DND-41 (cell line): Measurements from ENCODE around the gene KCNQ1OT1.

ENCODE experiments used
- ATAC-seq: fragments of 200-7000 bp; cut with Tn5 transposase; 3 replicates; pipeline ENCODE4 v1.9.1; 2021; ENCODE audit warnings: low read depth; ENCODE audit not compliant: insufficient read depth
- DNase-seq: peaks from one replicate; pipeline ENCODE4 v3.0.0-alpha.2; 2020
- H2AFZ ChIP-seq: 2 replicates; pipeline ENCODE4 v1.6.0; 2012; ENCODE audit warnings: low read depth, low read length
- H3K27ac ChIP-seq: 2 replicates; pipeline ENCODE4 v1.5.1; 2012; ENCODE audit warnings: low read length, inconsistent platforms
- H3K27me3 ChIP-seq: fragments of 200-600 bp; sonication (generic); 2 replicates; pipeline ENCODE4 v1.6.0; 2012; ENCODE audit warnings: low read length, mild to moderate bottlenecking, inconsistent platforms; ENCODE audit not compliant: insufficient read depth, poor library complexity
- H3K36me3 ChIP-seq: 2 replicates; pipeline ENCODE4 v1.5.1; 2012; ENCODE audit warnings: low read length, inconsistent platforms; ENCODE audit not compliant: insufficient read depth
- H3K4me1 ChIP-seq: 2 replicates; pipeline ENCODE4 v1.5.1; 2012; ENCODE audit warnings: mild to moderate bottlenecking, low read length; ENCODE audit not compliant: insufficient read depth
- H3K4me2 ChIP-seq: 2 replicates; pipeline ENCODE4 v1.6.0; 2012; ENCODE audit warnings: mild to moderate bottlenecking, moderate library complexity, low read length, inconsistent platforms; ENCODE audit not compliant: insufficient read depth
- H3K4me3 ChIP-seq, 2 experiments: fragments of 200-600 bp in 1 of 2; shearing (Covaris generic) in 1 of 2; 2 replicates each; pipeline ENCODE4 v1.5.1; 2012 to 2016; ENCODE audit warnings: inconsistent platforms in 2 of 2, low read length in 2 of 2, mild to moderate bottlenecking in 2 of 2, low read depth in 1 of 2, moderate library complexity in 1 of 2
- H3K79me2 ChIP-seq: 2 replicates; pipeline ENCODE4 v1.6.0; 2012; ENCODE audit warnings: low read length, inconsistent platforms; ENCODE audit not compliant: insufficient read depth
- H3K9ac ChIP-seq: 2 replicates; pipeline ENCODE4 v1.6.0; 2012; ENCODE audit warnings: low read depth, mild to moderate bottlenecking, inconsistent platforms, low read length, moderate library complexity
- H3K9me3 ChIP-seq: 2 replicates; pipeline ENCODE4 v1.5.1; 2012; ENCODE audit warnings: low read length, moderate library complexity, mild to moderate bottlenecking, inconsistent platforms; ENCODE audit not compliant: insufficient read depth, severe bottlenecking
- H4K20me1 ChIP-seq: 2 replicates; pipeline ENCODE4 v1.6.0; 2012; ENCODE audit warnings: low read length; ENCODE audit not compliant: insufficient read depth
- CTCF ChIP-seq: IDR thresholded peaks from 2 replicates; pipeline ENCODE4 v1.5.1; 2012; ENCODE audit warnings: borderline replicate concordance, low read length, moderate library complexity, mild to moderate bottlenecking; ENCODE audit not compliant: poor library complexity, severe bottlenecking; ENCODE audit errors: extremely low read depth
- EZH2 ChIP-seq: IDR thresholded peaks from 3 replicates; pipeline ENCODE4 v1.6.1; 2012; ENCODE audit warnings: borderline replicate concordance, low read depth, mild to moderate bottlenecking, moderate library complexity, low read length, inconsistent platforms; ENCODE audit not compliant: severe bottlenecking

The KCNQ1OT1 gene

DNA sequence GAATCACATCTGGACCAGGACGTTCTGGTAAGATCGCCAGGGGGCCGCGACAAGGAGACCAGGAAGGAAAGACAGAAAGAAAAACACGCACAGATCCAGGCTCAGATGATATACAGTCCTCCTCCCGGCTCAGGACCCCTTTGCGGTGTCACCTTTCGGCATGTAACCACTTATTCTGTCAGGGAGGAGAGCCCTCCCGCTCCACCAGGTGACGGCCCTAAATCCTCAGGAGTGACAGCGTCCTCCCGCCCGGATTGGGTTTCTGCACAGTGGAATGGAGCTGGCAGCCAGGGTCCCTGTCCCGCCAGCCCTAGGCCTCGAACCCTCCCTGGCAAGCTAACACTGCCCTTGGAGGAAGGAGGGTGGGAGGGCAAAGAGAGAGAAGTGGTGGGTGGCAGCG is 24.3 kb upstream of the KCNQ1OT1 start:
- Histone ChIP-seq H3K27ac (no peak overlapping the region), H3K27me3 (peaks cover 14% of the 10 kb centered on the region), H3K4me2 (no peak overlapping the region), H3K4me1 (no peaks in the 10 kb centered on the region), H2AFZ (no peak overlapping the region), H4K20me1 (peaks cover 6% of the 10 kb centered on the region; the same call in 1 of the 2 replicates), H3K36me3 (no peaks in the 10 kb centered on the region), H3K4me3 (no peak overlapping the region), H3K9me3 (no peaks in the 10 kb centered on the region), H3K9ac (no peak overlapping the region), H3K79me2 (no peaks in the 10 kb centered on the region)
- ATAC-seq (no peak), DNase-seq (no peak)
- TF ChIP-seq CTCF, result no peak
- TF ChIP-seq EZH2, result no peak

GRCh38 chr11:2722955-2723354 is 23.2 kb upstream of the KCNQ1OT1 start:
- Histone ChIP-seq H3K79me2 (no peaks in the 10 kb centered on the region), H3K36me3 (no peaks in the 10 kb centered on the region), H3K27ac (no peak overlapping the region), H3K4me3 (no peak overlapping the region), H3K4me1 (no peaks in the 10 kb centered on the region), H3K9ac (no peak overlapping the region), H3K9me3 (no peaks in the 10 kb centered on the region), H2AFZ (no peak overlapping the region), H3K27me3 (peaks cover 11% of the 10 kb centered on the region), H4K20me1 (peaks cover 6% of the 10 kb centered on the region; the same call in 1 of the 2 replicates), H3K4me2 (no peak overlapping the region)
- no peak for TF ChIP-seq CTCF
- no peak for TF ChIP-seq EZH2
- ATAC-seq, result no peak
- no peak for DNase-seq

DNA sequence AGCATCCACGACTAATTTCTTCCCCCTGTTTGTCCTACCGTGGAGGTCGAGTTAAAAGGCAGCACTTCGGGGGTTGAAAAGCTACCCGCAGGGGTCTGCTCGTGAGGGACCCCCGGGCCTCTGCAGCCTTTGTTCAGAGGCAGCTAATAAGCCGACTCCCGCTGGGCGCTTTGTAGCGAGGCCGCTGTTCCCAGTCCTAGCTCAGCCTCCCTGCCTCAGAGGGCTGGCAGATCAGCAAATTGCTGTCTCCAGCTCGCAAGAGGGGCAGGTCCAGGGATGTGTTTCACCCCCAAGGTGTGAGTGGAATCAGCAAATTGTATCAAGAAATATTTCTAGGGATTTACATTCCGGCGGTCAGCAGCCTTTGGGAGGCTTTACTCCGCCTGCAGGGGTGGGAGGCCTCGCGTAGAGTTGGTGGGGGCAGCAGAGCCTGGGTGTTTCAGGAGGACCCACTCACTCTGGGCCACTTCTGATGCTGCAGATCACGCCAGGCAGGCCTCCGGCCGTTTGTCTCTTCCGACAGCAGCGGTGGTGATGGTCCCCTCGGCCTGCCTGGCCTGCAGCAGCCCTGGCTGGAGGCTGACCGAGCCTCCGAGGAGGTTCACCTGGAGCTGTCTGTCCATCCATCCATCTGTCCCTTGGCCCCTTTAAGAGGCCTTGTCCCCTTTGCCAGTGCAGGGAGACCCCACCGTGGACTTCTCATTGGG is 21.6 kb upstream of the KCNQ1OT1 start:
- no peak for DNase-seq
- H3K79me2 ChIP-seq, result no peaks in the 10 kb centered on the region
- H3K9me3 ChIP-seq, result no peaks in the 10 kb centered on the region
- H3K4me2 ChIP-seq, result no peak overlapping the region
- ATAC-seq, result no peak
- no peaks in the 10 kb centered on the region for H3K4me1 ChIP-seq
- no peak for TF ChIP-seq EZH2
- TF ChIP-seq CTCF, result no peak
- no peak overlapping the region for H2AFZ ChIP-seq
- no peaks in the 10 kb centered on the region for H3K36me3 ChIP-seq
- peaks cover 9% of the 10 kb centered on the region for H3K27me3 ChIP-seq
- no peak overlapping the region for H3K27ac ChIP-seq
- no peak overlapping the region for H3K4me3 ChIP-seq
- peaks cover 9% of the 10 kb centered on the region; the same call in 1 of the 2 replicates for H4K20me1 ChIP-seq
- H3K9ac ChIP-seq, result no peak overlapping the region
